Cerebellar cortex (tissue), 1 donor: Measurements from ENCODE around the gene EPB41L2.
"Not testable (repeated sequence)": the region's sequence is repeated elsewhere in the genome, so short reads cannot be mapped to it uniquely, and the experiment has no call there.

Source experiments
- DNase-seq: peaks from one replicate; pipeline ENCODE4 v3.0.0-alpha.2; 2015; ENCODE audit warnings: low spot score

EPB41L2 gene

DNA sequence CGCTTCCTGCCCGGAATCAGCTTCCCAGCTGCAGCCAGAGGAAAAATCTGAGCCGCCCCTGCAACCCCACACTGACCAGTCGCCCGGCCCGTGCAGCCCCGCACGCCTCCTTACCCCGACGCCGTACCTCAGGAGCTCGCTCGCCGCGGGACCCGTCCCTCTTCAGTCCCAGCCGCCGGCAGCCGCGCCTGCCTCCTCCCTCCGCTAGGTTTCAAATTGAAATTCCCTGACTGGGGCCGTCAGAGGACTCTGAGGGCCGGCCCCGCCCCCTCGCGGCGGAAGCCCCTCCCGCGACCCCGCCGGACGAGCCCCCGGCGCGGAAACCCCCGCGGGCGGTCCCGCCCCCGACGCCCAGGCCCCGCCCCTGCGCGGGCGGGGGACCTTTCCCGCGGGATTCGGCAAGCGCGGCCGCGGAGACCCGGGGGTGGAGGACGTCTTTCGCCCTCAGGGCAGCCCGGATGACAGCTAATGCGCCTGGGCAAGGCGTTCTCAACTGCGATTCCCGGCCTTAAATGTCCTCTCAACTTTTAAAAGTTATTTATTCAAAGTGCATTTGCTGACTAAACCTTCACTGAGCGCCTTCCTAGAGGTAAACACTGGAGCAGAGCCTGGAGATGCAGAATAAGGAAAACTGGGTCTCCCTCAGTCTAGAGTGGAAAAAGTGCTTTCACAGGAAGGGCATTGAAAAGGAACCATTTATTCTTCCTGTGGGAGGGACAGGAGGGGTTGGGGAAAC is at the start of gene EPB41L2:
Gene EPB41L2 (minus strand): TSS at position 218 of the 736 bp plus-strand sequence. CDS start 106,760 bp downstream, outside the sequence.
- peak; percentile 62 for DNase-seq

DNA sequence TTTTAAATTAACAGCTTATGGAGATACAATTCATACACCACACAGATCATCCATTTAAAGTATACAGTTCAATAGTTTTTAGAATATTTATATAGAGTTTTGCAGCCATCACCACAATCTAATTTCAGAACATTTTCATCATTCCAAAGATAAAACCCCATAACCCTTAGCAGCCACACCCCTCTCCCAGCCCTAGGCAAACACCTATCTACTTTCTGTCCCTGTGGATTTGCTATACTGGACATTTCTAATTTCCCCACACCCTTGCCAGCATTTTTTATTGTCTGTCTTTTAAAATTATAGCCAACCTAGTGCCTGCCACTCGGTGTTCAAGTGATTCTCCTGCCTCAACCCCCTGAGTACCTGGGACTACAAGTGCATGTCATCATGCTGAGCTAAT is 49.2 kb upstream of the EPB41L2 start:
- DNase-seq, result no peak

DNA sequence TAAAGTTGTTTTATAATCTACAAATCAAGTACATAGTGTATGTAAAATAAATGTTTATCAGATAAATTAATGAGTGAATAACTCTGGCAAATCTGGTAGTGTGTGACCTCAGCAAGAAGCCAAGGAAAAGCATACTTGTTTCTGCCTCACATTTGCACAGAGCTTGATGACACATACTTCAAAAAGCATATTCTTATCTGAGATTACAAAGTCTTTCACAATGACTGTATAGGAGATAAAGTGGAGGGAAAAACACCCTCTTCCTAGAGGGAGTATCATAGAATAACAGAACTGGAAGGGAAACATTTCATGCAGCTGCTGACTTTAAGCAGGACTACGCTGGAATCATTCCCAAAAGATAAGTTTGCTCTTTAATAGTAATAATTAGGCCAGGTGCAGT is 44.1 kb upstream of the EPB41L2 start:
- no peak for DNase-seq

DNA sequence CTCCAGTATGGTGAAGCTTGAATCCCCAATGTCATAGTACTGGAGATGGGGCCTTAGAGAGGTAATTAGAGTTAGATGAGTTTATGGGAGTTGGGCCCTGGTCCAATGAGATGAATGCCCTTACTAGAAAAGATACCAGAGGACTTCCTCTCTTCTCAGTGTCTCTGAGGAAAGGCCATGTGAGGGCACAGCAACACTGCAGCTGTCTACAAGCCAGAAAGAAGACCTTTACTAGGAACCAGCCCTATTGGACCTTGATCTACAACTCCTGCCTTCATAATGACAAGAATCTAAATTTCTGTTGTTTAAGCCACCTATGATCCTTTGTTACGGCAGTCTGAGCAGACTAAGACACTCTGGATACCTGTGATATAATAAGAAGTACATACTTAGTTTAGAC is 40.9 kb upstream of the EPB41L2 start:
- no peak for DNase-seq

DNA sequence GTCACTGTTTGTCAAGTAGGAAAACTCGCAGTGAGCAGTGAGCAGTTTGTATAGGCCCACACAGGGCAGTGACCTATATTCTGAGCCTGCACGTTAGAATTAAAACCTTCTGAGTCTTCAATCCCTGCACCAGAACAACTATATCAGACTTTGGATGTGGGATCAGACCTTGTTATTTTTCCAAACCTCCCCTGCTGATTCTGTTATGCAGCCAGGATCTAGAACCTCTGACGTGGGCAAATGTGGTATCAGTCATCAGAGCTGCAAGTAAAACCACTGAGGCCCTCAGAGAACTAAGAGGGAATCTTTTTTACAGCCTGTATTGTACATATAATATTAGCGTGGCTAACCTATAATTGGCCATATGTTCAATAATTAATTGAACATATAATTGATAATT is 40.3 kb upstream of the EPB41L2 start:
- no peak for DNase-seq

DNA sequence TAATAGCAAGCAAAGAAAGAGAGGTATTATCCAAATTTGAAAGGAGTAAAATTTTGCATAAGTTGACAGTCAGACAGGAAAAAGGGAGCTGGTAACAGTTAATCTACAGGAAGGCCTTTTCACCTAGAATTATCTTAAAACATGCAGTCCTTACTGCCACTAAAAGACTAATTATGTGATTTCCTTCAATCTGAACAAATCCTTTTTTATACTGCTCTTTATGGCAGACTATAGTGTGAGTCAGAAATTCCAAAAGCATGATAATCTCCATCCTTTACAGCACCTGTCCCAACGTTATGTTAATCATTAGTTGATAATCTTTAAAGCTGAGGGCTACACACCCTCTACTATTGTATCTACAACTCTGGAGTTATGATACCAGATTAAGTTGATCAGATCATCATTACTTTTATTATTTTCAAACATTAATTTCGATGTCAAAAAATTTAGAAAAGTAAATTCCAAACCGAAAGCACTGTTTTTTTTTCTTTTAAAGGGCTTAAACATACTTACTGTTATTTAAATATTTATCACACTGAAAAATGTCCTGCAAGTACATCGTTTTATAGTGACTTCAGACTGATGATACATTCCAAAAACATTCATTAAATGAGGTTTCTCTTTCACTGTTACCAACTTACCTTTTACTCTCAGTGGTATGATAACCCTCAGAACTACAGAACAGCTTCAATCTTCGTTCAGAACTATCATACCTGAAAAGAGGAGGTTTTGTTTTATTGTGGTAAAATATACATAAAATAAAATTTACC is 39.1 kb upstream of the EPB41L2 start:
- no peak for DNase-seq

DNA sequence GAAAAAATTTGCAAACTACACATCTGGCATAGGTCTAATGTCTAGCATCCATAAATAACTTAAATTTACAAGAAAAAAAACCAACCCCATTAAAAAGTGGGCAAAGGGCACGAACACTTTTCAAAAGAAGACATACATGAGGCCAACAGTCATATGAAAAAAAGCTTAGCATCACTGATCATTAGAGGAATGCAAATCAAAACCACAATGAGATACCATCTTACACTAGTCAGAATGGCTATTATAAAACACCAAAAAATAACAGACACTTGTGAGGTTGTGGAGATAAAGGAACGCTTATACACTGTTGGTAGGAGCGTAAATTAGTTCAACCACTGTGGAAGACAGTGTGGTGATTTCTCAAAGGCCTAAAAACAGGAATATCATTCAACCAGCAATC is 33.7 kb upstream of the EPB41L2 start:
- no peak for DNase-seq

DNA sequence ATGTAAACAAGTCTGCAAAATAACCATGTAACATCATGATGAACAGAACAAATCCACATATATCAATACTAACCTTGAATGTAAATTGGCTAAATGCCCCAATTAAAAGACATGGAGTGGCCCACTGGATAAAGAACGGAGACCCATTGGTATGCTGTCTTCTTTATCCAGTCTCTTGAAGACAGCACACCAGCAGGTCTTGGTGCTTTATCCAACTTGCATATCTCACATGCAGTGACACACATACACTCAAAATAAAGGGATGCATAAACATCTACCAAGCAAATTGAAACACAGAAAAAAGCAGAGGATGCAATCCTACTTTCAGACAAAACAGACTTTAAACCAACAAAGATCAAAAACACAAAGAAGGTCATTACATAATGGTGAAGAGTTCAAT is 30.3 kb upstream of the EPB41L2 start:
- no peak for DNase-seq

DNA sequence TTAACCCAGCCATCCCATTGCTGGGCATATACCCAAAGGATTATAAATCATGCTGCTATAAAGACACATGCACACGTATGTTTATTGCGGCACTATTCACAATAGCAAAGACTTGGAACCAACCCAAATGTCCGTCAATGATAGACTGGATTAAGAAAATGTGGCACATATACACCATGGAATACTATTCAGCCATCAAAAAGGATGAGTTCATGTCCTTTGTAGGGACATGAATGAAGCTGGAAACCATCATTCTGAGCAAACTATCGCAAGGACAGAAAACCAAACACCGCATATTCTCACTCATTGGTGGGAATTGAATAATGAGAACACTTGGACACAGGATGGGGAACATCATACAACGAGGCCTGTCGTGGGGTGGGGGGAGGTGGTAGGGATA is 28.9 kb upstream of the EPB41L2 start:
- DNase-seq, result not testable (repeated sequence)

DNA sequence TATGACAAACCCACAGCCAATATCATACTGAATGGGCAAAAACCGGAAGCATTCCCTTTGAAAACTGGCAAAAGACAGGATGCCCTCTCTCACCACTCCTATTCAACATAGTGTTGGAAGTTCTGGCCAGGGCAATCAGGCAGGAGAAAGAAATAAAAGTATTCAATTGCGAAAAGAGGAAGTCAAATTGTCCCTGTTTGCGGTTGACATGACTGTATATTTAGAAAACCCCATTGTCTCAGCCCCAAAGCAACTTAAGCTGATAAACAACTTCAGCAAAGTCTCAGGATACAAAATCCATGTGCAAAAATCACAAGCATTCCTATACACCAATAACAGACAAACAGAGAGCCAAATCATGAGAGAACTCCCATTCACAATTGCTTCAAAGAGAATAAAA is 27.3 kb upstream of the EPB41L2 start:
- not testable (repeated sequence) for DNase-seq

DNA sequence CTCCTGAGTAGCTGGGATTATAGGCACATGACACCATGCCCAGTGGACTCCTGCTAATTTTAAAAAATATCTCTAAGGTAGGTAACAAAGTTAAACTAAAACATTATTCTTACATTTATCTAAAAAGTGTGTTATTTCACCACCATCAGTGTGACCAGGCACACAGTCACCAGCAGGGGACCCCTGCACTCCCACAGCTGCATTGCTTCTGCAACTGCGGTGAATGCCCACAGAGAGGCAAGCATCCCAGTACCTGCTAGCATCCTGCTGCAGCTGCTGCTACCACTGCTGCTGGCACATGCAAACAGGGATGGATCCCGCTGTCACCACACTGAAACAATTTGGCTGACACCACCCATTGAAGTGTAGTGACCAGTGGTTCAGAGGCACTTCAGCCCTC is 21.9 kb upstream of the EPB41L2 start:
- DNase-seq, result no peak

DNA sequence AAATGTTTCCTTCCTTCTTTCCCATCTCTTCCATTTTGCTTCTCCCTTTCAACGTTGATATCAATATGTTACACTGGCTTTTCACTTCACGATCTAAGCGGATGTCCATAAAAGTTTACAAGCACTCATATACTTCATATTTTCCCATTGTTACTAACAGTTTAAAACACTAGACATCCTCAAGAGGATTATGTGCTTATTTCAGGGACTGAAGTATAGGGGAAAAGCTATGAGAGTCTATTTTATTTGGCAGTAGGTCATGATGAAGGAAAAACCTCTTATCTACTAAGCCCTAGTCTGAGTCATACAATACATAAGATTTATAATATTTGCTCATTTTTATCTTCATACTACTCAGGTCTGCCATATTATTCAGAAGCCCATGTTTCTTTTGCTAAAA is 20.6 kb upstream of the EPB41L2 start:
- DNase-seq, result no peak

DNA sequence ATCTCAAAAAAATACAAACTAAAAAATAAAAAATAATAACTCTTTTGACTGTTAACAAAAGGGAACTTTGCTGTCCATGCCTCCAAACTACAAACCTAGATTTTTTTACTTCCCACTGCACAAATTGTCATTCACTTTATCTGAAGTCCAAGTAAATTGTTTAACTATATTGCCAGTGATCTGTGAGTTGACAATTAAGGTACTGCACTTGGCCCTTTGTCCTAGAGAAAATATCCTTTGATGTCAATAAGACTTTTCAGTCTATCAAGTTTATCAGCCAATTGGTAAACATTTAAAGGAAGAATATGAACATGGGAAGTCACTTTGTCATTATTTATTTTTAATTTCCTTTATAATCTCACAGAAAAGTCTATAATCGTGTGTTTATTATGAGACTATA is 19.3 kb upstream of the EPB41L2 start:
- DNase-seq, result no peak

DNA sequence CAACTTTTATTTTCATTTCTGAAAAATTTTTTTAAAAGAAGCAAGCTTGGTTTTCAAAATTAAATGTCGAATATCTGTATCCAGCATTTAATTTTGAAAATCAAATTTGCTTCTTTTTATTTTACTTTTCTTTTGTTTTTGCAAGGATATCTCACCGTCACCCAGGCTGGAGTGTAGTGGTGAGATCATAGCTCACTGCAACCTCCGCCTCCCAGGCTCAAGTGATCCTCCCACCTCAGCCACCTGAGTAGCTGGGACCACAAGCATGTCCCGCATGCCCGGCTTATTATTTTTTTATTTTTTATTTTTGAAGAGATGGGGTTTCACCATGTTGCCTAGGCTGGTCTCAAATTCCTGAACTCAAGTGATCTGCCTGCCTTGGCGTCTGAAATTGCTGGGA is 17.0 kb upstream of the EPB41L2 start:
- DNase-seq, result no peak

DNA sequence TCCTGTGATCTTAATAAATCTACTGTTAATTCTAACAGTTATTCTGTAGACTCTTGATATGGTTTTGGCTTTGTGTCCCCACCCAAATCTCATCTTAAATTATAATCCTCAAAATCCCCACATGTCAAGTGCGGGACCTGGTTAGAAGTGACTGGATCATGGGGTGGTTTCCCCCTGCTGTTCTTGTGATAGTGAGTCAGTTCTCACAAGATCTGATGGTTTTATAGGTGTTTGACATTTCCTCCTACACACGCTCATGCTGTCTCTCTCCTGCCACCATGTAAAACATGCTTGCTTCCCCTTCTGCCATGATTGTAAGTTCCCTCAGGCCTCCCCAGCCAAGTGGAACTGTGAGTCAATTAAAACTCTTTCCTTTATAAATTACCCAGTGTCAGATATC is 10.5 kb upstream of the EPB41L2 start:
- no peak for DNase-seq

DNA sequence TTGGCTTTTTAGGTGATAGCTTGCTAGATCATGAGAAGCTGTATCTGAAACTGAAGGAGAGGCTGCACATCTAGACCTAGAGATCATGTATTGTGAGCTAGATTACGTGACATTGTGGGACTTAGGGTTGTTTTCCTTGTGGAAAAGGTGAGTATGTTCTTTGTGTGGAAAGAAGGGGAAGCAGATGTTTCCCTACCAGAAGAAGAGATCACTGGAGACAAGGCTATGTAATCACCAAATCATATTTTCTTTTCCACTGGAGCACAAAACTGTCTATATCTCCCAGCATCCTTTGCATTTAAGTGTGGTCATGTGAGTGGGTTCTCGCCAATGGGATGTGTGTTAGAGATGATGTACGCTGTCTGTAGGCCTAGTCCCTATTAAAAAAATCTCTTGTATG is 7.0 kb upstream of the EPB41L2 start:
- DNase-seq, result no peak

DNA sequence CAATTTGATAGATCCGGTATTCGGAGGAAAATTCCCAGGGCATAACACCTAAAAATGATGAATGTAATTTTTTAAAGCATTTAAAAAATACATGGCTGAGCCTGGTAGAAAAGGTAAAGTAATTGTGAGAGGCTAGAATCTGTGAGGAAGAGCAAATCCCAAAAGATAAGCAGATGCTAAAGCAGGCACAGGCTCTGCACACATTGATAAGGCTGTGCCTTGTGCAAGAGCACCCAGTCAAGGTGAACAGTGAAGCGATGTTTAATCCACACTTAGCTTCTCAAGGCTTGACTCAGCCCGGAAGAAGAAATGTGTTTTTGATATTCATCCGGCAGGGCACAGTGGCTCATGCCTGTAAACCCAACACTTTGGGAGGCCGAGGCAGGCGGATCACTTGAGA is 5.1 kb upstream of the EPB41L2 start:
- no peak for DNase-seq

DNA sequence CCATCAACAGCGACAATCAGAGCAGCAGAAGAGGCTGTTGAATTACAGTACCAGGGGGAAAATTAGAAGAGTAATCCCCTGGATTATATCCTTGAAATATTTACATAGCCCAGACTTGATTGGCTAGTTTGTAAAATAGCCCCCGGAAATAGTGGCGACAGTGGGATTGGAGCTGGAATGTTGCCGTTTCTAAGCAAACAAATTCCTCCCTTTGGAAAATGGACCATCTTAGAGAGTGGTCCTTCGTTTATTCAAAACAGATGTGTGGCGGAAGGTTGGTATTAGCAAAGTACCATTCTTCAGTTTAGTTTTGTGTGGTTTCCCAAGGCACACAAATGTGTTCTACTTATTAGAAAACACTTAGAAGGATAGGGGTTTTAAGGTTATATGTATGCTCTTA is 4.5 kb upstream of the EPB41L2 start:
- no peak for DNase-seq

DNA sequence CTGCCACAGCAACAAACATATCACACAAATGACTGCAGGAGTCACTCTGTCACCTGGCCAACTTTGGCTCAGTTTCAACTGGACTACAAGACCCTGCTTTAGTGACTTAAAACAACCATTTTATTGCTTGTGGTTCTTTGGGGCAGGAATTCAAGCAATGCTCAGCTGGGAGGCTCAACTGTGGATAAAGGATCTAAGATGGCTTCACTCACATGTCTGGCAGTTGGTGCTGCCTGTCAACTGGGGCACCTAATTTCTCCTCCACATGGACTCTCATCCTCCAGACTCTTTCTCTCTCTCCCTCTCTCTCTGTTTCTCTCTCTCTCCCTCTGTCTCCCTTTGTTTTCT is 2.8 kb upstream of the EPB41L2 start:
- DNase-seq, result no peak

DNA sequence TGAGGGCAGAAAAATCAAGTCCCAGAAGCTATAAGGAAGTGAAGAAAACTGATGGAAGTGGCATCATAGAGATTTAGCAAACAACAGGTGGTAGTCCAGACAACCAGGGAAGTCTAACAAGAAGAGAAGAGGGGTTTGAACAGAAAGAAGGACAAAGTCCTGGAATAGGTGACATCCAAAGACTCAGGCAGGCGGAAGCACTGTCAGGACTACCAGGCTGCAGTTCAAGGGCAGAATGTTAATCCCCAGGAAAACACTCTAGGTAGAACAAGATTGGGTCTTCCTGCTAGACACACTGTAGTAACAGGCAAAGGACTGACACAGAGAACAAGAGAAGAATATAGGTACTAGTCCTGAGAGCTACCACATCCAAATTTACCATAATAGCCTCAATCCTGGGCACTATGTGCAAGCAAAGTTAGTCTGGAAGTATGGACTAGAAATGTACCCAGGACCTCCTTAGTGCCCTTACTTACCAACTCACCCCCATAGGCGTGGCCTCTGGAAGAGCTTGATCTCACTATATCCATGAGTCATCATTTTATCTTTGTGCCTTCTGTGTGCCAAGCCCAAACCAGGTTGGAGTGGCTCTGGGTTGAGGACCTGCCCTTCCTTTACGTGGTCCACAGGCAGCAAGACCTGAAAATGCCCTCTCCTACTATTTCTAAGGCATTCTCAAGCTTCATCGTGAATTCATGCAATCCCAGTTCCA is 2.2 kb upstream of the EPB41L2 start:
- no peak for DNase-seq

DNA sequence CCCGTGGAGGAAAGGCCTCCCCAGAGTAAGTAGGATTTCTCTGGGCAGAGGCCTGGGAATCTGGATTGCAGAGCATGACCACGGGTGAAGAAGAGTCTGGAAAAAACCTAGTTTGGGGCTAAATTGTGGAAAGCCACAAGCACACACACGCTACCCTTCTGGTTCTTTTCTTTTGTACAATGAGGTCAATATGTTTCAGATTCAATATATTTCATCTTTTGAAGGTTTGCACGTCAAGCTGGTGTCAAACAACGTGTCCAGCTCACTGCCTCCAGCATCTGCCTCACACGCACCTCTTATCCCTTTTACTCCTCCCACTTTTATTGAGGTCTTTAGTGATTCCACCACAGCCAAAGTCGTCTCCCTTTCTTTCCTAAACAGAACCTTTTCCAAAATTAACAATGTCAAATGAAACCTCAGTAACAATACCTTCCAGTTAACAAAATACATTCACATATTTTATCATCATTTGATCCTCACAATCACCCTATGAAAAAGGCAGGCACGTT is 773 bp upstream of the EPB41L2 start:
- DNase-seq, result no peak

DNA sequence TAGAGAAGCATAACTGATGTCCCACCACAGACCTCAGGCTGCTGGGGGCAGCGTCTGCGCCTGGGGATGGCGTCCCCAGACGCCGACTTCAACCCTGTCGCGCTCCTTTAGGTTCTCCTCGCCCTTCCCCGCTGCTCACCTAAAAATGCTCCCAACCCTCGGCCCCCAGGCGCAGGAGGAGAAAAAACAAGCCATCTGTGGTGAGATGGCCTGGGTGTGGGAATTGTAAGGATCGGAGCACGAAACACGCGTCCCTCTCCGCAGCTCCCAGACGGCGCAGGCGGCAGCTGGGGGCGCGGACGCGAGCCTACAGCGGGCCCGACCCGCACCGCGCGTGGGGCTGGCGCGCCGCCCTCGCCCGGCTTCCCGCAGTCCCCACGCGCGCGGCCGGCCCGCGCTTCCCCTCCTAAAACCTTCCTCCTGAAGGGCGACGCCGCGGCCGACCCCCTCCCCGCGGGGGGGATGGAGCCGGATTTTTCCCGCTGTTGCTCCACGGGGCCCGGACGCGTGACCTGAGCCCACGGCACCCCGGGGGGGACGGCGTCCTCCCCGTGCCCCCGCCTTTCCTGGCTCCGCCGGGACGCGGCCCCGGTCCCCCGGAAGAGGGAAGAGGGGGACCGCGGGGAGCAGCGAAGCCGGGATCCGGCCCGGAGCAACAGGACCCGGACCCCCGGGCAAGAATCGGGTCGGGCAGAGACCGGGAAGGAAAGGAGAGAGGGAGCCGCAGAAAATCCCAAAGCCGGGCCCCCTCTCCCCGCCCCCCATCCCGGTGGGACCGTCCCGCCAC is 611 bp downstream of the EPB41L2 start:
- peak; percentile 8 for DNase-seq
